ENCODE measurements around the gene TEX2.

Gene TEX2

GRCh38 chr17:64115043-64115698, 147.9 kb downstream of the TEX2 start:
- DNase-seq (ENCODE audit: low spot score), result no peak

GRCh38 chr17:64113006-64113405, 150.1 kb downstream of the TEX2 start:
- no peak for DNase-seq (ENCODE audit: low spot score)

DNA sequence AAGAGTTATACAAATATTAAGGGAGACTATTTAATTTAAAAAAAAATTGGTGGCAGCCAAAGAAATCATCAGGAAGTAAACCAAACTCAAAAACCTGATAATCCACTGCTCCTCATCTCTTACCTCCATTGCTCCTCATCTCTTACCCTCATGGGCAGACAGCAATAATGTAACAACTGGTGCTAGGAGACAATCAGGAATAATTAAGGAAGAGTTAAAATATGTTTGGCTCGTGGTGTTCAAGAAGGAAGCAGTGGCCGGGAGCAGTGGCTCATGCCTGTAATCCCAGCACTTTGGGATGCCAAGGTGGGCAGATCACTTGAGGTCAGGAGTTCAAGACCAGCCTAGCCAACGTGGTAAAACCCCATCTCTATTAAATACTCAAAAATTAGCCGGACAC, 151.2 kb downstream of the TEX2 start:
- DNase-seq (ENCODE audit: low spot score), result no peak

DNA sequence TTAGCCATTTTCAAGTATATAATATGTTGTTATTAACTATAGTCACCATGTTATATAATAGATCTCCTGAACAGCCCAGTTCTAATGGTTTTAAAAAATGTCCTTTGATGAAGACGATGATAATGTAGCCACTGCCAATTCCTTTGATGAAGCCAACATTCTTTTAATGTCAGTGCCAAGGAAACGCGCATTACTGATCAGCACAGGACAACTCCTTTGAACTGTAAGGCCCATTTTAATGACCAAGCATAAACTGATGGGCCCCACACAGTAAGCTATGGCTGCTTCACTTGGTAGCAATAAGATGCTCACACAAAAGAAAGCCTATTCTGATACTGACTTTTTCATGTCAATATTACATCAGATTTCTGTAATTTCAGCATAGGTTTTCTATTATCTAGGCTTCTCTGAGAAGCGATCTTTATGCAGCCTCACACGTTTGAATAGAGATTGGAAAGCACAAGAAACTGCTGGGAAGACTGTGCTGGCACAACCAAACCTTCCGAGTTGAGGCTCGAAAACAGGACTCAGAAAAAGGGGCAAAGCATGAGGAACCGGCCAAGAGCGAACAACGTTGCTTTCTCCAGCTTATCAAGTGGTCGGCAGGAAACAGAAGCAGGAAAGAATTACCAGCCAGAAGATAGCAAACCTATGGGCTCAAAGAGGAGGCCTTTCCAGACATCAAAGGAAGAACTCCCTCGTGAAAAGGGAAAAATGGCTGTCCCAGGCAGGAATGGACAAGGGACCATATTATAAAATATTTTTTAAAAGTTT, 152.5 kb downstream of the TEX2 start:
- no peak for DNase-seq (ENCODE audit: low spot score)

GRCh38 chr17:64109400-64109799, 153.7 kb downstream of the TEX2 start:
- DNase-seq (ENCODE audit: low spot score), result no peak

- no peak for DNase-seq (ENCODE audit: low spot score)
Observed at GRCh38 chr17:64107500-64108236, 155.4 kb downstream of the TEX2 start.

GRCh38 chr17:64106918-64107317, 156.1 kb downstream of the TEX2 start:
- DNase-seq (ENCODE audit: low spot score), result no peak

DNA sequence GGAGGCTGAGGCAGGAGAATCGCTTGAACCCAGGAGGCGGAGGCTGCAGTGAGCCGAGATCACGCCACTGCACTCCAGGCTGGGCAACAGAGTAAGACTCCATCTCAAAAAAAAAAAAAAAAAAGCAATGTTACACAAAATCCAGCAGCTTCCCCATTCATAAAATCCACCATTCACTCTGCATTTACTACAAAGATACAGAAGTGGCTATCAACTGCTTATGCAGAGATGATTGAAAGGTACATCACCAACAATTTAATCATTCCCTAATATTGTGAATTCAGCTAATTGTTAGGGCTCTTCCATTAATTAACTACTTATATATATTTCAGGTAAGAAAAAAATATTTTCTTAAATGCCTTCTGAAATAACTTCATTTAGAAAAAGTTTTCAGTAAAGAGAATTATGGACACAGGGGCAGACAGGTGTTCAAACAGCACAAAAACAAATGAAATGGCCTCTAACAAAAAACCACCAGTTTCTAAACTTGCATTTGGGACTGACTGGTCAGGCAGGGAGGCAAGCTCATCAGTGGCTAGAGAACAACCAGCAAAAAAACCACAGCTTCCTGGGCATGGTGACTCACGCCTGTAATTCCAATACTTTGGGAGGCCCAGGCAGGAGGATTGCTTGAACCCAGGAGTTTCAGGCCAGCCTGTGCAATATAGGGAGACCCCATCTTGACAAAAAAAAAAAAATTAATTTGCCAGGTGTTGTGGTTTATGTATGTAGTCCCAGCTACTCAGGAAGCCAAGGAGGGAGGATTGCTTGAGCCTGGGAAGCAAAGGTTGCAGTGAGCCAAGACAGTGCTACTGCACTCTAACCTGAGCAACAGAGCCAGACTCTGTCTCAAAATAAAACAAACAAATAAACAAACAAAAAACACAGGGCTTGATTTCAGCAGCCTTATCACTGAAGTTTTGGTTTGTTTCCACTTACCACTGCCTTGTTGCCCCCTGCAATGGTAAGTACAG, 159.4 kb downstream of the TEX2 start:
- no peak for DNase-seq (ENCODE audit: low spot score)

DNA sequence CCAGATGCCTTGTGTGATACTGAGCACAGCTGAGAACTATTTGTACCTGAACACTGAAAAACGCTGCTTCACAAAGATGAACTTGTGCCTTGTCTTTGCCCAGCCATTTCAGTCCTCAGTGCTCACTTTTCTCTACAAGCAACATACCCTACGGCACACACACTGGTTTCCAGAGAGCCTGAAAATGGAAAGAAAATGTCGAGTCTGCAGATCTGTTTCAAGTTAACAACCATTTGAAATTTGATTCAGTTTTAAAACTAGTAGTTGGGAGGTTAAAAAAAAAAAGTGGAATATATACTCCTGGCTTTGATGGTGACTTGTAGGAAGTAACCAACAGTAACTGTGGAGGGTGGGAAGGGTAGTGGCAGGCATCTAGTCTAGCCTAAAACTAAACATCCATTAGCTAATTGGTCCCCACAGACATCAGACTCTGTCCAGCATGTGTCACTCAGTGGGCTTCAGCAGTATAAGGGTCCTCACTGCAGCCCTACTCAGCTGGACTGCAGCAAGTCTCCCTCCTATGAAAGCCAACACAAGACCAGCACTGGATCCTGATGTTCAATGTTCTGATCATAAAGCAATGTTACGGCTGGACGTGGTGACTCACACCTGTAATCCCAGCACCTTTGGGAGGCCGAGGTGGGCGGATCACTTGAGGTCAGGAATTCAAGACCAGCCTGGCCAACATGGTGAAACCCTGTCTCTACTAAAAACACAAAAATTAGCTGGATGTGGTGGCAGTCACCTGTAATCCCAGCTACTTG, 160.3 kb downstream of the TEX2 start:
- no peak for DNase-seq (ENCODE audit: low spot score)

GRCh38 chr17:64099543-64099942, 163.5 kb downstream of the TEX2 start:
- no peak for DNase-seq (ENCODE audit: low spot score)
